Ishikawa (cell line): ENCODE measurements around the gene DSTN.

Experiments used
- CEBPB ChIP-seq: IDR thresholded peaks from 2 replicates; pipeline ENCODE4 v1.6.1; 2012
- CREB1 ChIP-seq: IDR thresholded peaks from 2 replicates; pipeline ENCODE4 v1.6.1; 2012; ENCODE audit warnings: low read depth
- EGR1 ChIP-seq: IDR thresholded peaks from 2 replicates; pipeline ENCODE4 v1.6.1; 2012
- EP300 ChIP-seq: IDR thresholded peaks from 2 replicates; pipeline ENCODE4 v1.6.1; 2012; ENCODE audit warnings: borderline replicate concordance
- RAD21 ChIP-seq: IDR thresholded peaks from 2 replicates; pipeline ENCODE4 v1.6.1; 2012; ENCODE audit warnings: low read depth
- TCF12 ChIP-seq: IDR thresholded peaks from 2 replicates; pipeline ENCODE4 v1.6.1; 2012; ENCODE audit warnings: low read depth
- TEAD4 ChIP-seq: IDR thresholded peaks from 2 replicates; pipeline ENCODE4 v1.6.1; 2012
- YY1 ChIP-seq: IDR thresholded peaks from 2 replicates; pipeline ENCODE4 v1.6.1; 2012; ENCODE audit warnings: low read depth
- TF ChIP-seq, protein P1 (sequence below): IDR thresholded peaks from 2 replicates; pipeline ENCODE4 v1.6.1; 2012
- TF ChIP-seq, protein P2 (sequence below): IDR thresholded peaks from 2 replicates; pipeline ENCODE4 v1.6.1; 2012; ENCODE audit warnings: low read depth, mild to moderate bottlenecking

DNA sequence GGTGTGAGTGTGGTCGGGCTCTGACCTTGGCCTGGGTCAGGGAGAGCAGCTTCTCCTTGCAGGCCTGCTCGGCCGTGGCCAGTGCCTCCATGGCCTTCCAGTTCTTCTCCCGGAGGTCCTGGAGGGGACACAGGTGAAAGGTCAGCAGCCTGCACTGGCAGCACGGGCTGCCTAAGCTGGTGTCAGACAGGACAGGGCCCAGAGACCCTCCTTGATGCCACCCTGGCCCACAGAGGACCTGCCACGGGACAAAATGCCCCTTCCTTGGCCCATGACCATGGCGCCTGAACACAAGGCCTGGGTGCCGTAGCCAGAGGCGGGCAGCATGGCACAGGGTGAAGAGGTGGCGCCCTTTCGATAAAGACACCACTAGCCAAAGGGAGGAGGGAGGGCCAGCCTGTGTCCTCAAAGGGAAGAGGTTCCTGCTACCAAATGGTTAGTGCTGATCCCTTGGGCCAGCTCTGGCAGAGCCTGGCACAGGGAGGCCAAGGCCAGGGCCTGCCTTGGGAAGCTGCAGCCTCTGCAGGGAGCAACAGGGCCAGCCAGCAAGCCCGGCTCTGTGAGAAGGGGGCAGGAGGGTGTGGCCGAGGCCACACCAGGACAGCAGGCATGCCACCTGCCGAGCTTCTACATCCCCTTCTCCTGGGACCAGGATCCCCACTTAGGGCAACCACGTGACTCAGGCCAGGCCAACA, 54.8 kb downstream of the DSTN start:
- TF ChIP-seq, protein P1, sequence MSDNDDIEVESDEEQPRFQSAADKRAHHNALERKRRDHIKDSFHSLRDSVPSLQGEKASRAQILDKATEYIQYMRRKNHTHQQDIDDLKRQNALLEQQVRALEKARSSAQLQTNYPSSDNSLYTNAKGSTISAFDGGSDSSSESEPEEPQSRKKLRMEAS = no peak
- TF ChIP-seq, protein P2, sequence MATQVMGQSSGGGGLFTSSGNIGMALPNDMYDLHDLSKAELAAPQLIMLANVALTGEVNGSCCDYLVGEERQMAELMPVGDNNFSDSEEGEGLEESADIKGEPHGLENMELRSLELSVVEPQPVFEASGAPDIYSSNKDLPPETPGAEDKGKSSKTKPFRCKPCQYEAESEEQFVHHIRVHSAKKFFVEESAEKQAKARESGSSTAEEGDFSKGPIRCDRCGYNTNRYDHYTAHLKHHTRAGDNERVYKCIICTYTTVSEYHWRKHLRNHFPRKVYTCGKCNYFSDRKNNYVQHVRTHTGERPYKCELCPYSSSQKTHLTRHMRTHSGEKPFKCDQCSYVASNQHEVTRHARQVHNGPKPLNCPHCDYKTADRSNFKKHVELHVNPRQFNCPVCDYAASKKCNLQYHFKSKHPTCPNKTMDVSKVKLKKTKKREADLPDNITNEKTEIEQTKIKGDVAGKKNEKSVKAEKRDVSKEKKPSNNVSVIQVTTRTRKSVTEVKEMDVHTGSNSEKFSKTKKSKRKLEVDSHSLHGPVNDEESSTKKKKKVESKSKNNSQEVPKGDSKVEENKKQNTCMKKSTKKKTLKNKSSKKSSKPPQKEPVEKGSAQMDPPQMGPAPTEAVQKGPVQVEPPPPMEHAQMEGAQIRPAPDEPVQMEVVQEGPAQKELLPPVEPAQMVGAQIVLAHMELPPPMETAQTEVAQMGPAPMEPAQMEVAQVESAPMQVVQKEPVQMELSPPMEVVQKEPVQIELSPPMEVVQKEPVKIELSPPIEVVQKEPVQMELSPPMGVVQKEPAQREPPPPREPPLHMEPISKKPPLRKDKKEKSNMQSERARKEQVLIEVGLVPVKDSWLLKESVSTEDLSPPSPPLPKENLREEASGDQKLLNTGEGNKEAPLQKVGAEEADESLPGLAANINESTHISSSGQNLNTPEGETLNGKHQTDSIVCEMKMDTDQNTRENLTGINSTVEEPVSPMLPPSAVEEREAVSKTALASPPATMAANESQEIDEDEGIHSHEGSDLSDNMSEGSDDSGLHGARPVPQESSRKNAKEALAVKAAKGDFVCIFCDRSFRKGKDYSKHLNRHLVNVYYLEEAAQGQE = no peak
- TF ChIP-seq YY1 (no peak), CEBPB (no peak), RAD21 (no peak), TEAD4 (no peak), EGR1 (no peak), EP300 (no peak), TCF12 (no peak), CREB1 (no peak)
